HepG2 (cell line): Measurements from ENCODE around the gene SHISAL1.

Experiments
- SUZ12 ChIP-seq: fragments of 150-350 bp; IDR thresholded peaks from 2 replicates; pipeline ENCODE4 v1.6.1; 2014; ENCODE audit warnings: low read depth, low read length
- YEATS4 ChIP-seq: sonication (generic); formaldehyde crosslinking; IDR thresholded peaks from 2 replicates; pipeline ENCODE4 v1.4.0; 2020; ENCODE audit warnings: missing genetic modification reagents, borderline replicate concordance
- ZSCAN22 ChIP-seq: sonication (generic); formaldehyde crosslinking; IDR thresholded peaks from 2 replicates; pipeline ENCODE4 v1.4.0; 2020; ENCODE audit warnings: mild to moderate bottlenecking, missing genetic modification reagents

GRCh38 chr22:44225091-44225689 lies 87.6 kb downstream of the SHISAL1 start:
- TF ChIP-seq SUZ12 (no peak), ZSCAN22 (CRISPR knock-in tag) (no peak), YEATS4 (CRISPR knock-in tag) (no peak)
